OCI-M1 (cell line): ENCODE results near the gene FSTL5.

Experiments
- DNase-seq: peaks from one replicate; lab custom pipeline; 2025; lab: John Stamatoyannopoulos, UW

FSTL5 gene

DNA sequence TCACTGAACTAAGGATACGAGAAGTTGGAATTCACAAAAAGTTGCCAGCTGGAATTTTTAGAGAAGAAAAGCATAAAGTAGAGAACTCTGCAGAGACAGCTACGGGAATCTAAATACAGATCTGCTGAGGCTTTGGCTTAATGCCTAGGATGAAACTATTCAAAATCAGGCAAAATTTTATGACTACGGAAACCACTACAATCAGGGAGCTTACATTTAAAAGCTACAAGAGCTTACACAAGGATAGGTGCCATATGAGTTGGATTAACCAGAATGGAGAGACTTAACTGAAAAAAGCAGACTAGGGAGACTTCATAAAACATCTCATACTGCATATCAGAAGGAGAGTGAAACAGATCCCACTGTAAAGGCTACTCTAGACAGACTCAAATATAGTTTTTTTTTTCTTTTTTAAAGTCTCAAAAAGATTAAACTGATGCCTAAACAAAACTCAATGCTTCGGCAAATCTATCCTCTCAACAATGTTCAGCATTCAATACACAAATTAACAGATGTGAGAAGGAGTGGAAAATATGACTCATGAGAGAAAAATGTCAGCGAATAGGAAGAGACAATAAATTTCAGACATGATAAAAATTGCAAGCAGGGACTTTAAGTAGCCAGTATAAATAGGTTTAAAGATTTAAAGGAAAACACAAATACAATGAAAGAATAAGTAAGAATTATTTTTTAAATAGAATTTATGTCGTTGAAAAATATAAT is 586.1 kb downstream of the FSTL5 start:
- DNase-seq = peak; percentile 71

DNA sequence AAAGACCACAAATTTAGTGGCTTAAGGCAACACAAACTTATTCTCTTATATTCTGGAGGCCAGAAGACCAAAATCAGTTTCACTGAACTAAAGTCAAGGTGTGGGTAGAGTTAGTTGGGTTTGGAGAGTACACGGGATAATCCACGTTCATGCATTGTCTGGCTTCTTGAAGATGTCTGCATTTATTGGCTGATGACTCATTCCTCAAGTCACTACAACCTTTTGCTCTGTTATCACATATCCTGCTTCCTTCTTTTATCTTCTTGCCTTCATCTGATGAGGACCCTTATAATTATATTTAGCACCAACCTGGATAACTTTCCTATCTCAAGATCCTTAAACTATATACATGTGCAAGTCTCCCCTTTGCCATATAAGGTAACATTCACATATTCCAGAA is 590.0 kb downstream of the FSTL5 start:
- DNase-seq = no peak

DNA sequence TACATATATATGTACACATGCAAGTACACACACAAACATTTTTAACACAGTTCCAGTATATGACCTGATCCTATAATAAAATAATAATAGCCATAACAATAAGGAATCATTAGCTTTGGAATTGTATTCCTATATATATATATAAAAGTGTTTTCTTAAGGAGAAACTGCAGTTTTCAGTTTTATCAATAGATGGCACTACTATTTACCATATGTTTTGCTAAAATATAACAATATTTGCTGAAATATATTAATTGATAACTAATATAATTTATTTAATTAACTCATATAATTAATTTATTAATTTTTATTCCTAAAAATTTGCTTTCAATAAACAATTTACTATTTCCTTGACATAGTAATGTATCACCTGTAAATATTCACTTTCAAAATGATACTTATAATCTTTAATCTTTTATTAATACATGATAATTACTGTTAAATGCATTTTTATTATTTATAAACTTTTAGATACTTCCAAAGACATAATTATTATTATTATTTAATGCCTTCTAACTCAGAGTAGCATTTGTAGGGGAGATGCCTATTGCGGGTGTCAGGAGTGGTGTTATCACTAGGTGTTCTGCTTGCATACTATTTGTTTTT is 599.5 kb downstream of the FSTL5 start:
- peak; percentile 63 for DNase-seq

DNA sequence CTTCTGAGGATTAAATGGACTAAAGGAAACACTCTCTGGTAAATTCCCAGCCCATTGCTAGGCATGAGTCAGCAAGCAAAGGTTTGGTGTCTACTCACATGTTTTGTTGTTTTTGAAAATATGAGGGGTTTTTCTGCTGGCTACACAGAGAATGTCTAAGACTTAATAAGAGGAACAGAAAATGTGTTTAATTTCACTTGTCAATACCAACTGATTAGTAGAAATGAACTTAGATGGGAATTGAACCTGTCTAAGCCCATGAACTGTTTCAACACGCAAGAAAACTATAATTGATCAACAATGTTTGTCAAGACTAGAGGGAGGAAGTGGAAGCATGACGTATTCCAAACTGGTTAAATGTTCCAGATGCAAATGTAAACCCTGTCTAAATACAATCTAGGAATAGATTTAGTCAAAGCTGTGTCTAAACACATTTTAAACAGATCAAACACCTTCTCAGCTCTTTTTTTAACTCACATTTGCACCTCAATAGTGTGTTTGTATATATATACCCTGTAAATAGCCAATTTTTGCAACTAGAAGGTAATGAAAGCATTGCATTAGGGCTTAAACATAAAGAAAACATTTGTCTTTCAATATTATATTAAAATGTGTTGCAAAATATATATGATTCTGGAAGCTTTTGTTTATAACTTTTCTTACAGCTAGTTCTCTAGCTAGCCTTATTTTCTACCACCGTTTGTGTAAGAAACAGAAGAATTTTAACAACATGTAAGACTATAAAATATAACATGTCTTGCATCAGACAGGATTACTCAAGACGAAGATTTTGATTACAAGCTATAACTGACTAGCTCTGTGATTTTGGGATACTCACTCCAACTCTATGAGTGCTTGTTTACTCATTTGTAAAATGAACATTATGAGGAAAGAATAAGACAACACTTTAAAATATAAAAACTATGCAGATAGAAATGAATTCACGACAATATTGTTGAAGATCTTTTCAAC is 607.8 kb downstream of the FSTL5 start:
- DNase-seq = peak; percentile 59

DNA sequence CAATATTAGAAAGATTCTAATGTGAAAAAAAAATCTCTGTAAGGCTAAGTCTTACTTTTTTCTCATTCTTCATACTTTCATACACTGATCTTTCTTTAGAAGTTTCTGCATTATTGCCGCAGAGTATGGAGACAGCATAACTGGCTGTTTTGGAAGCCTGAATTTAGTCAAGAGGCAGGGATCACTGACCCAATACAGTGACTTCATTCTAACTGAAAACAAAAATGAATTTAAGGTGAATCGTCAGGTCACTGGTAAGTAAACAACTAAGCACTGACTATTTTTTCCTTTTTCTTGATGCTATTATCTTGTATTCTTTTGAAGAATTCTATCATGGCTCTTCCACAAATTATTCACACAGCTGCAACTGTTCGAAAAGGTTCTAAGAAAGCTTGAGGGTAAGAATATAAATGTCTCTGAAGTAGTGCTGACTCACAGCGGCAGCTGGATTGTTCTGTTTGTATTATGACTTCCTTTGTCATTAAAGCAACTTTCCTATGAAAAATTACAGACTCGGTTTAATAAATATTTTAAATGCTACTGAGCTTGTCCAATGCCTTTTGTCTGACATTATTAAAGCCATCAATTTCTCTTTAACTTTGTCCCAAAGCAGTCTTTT is 609.3 kb downstream of the FSTL5 start:
- DNase-seq = peak; percentile 49

DNA sequence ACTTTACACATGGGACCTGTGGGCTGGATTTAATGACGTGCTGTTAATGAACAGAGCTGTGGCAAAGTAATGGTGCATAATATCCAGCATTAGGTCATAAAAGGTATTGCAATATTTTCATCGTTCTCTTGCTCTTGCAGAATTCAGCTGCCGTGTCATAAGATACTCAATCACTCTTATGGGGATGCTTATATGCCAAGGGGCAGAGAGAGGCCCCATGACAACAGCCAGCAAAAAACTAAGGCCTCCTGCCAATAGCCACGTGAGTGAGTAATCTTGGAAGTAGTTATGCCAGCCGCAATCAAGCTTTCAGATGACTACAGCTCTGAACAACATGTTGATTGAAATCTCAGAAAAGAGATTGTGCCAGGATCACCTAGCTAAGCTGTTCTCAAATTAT is 616.9 kb downstream of the FSTL5 start:
- DNase-seq = no peak

DNA sequence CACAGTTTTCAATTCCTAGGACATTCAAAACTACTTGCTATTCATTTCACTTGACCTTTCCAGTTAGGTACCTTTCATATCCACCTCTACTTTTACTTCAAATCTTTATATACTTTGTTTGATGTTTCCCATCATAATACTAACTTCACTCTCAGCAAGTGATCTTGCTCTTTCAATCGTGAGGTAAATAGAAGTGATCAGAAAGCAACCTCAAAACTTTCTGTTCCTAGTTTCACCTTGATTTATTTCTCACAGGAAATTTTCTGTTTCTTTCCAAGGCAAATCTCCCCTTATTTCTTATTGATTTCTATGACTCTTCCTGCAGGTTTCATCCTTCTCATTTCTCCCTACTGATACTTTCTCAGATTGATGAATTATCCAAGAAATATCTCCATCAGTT is 623.5 kb downstream of the FSTL5 start:
- DNase-seq = no peak

DNA sequence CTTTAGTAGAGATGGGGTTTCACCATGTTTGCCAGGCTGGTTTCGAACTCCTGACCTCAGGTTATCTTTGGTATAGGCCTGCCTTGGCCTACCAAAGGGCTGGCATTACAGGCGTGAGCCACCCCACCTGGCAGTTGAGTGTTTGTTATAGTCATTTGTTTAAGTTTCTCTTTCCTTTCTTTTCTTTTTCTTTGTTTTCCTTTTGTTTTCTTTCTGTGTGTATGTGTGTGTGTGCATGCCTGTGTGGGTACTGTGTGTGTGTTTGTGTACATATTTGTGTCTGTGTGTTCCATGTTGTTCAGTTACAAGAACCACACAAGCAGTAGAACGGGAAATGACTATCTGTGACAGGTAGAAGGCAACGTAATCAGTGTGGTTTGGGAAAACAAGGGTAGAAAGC is 624.9 kb downstream of the FSTL5 start:
- DNase-seq = no peak

DNA sequence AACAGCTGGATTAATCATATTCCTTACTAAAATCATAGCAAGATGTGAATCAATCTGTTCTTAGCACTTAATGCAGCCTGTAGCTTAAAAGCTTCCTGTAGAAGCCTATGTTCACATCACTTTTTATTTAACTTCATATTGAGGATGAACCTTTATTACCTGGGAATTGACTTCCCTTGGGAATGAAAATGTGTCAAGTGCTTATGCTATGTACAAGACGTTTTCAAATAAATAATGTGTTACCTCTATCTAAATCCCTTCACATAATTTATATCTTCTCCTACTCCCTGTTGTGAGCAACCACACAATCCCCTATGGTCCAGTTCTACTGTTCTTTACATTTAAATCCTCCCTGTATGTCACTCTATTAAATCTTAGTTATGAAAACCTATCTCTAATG is 633.1 kb downstream of the FSTL5 start:
- no peak for DNase-seq

DNA sequence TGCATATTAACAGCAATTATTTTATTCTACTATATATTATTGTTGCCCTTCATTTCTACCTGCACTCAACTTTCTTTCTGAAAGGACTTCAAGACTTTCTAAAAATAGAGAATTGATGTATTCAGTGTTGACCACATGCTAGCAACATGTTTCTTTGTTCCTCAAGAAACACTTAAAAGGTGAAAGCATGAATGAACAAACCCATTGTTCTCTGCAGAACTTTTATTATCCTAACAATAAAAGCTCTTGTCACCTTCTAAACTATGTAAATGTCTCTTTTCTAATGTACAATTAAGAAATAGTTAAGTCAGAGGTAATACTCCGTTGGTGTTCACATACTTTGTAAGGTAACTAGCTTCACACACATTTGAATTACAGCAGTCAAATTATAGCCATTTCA is 638.7 kb downstream of the FSTL5 start:
- no peak for DNase-seq

DNA sequence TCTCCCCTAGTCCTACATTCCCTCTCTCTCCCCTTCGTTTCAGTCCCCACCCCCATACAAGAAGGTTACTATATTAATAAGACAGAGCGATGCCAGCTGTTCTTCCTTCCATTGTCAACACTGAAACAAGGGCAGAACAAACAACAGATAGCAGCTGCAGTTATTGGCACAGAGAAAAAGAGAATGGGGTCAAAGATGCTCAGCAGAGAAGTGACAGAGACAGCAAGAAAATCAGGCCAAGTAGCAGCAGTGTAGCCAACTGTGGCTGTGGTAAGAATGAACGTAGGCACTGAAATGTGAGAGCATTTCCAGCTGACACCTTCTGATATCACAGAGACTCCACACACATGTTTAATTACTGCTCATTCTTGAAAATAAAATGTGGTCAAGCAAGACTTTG is 641.8 kb downstream of the FSTL5 start:
- DNase-seq = peak; percentile 30

DNA sequence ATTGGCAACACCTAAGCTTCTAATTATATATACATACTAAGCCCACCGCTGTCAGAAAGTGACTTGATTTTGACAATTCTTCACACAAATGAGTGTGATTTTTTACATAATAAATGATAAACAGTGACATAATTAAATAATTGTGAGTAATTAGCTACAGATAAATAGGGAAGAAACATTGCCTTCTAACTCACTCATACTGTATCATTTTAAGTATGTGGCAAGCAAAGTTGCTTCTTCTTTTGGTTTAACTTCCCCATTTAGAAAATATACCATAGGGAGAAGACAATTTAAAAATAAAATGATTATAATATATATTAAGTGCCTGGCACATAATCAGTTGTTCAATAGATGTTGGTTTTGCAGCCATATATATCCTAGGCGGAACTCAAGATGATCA is 644.2 kb downstream of the FSTL5 start:
- DNase-seq = no peak

DNA sequence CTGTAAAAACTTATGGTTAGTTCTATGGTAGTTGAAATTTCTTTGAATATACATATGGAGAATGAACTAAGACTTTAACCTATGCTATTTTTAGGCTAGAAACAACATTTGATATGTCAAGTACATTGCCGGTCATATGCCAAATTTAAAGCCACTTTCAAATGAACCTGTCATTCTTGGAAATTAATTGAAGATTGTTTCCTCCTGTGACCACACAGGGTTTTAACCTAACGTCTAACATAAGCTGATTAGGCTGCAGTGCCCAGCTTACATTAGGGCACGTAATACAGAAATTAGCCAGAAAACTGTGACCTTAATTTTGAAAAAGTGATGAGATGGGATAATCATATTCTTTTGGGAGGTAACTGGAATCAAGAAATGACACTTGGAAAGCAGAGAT is 645.9 kb downstream of the FSTL5 start:
- peak; percentile 29 for DNase-seq

DNA sequence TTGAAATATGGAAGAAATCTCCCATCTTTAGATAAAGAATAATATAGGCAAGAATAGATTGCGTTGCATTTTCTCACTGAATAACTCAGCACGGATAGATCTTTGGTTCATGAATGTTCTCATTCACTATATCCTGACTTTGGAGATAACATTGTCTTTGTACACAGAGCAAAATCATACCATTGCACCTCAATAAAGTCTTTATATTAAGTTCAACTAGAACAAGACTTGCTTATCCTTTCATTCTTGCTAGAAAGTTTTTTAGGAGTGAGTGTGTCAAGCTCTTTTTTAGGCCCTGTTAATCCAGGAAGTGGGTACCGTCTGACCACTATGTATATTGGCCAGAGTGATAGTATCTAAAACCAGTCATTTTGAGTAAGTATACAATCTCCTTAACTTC is 658.7 kb downstream of the FSTL5 start:
- no peak for DNase-seq

DNA sequence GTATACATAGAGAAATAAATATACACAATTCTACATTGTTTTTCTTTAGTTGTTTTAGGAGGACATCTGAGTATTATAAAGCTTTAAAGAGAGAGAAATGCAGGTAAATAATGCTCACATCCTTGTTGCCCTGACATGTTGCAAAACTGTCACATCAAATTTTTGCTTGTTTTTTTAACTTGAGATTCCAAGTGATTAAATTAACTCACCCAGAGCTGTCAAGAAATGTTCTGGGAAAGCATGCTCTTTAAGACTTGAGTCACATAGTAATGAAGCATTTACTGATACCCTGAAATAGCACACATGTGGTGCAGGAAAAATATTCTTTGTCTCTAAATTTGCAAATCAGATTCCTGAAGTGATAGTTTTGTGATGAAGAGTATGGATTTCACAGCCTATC is 665.6 kb downstream of the FSTL5 start:
- DNase-seq = no peak

DNA sequence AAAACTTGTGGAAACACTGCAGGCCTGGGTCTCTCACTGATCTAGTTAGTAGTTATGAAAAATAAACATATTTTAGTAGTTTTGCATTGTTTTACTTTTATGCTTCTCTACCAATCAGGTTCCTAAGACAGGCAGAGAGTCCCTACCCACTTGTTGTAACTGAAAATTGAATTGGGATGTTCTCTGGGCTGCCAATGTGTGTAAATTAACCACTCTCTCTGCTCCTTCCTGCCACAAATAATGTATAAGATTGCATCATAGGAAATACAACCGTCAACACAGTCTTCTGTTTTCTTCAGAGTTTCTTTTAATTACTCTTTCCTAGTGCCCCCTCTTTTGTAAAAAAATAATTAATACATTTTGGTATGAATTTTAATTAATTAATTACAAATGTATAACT is 677.3 kb downstream of the FSTL5 start:
- peak; percentile 37 for DNase-seq

DNA sequence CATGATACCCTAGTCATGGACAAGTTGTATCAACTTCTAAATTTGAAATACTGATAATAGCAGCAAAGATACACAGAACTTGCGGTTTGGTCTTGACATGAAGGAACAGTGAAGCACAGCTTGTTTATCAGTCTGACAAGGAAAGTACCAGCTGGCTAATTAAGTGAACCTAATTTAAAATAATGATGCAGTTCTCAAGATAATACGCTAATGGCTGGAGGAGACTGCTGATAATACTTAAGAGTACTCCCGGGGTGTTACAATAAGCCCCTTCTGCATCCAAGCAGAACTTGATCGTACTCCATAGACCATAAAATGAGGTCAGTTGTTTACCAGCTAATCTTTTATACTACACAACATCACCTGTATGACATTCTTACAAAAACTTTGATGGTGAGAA is 697.5 kb downstream of the FSTL5 start:
- no peak for DNase-seq

DNA sequence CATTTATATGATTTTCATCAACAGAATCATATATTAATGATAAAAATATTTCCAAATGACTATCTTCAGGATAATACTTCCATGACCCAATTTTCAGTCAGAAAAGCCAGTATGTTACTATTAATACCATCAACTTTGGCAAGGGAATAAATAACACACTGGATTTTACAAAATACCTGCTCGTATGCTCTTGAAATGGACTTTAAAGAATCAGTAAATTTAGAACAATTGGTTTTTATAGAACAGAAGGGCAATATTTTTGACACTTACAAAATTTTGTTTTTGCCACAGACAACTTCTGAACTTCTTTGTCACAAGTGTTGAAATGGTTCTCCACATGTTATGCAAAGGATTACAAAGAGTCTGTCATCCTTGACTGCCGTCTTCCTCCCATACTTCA is 700.4 kb downstream of the FSTL5 start:
- DNase-seq = no peak

DNA sequence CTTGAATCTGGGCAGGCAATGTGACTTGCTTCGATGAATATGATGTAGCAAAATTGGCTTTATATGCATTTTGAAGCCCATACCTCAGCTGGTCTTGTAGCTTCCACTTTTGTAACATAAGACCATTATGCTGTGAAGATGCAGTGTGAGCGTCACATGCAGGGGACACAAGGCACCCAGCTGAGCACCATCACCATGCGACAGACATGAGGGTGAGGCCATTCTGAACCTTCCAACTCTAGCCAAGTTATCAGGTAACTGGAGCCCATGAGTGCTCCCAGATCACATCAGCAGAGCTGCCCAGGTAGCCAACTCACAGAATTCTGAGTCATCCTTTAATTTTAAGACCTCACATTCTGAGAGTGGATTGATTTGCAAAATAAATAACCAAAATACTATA is 705.9 kb downstream of the FSTL5 start:
- no peak for DNase-seq

DNA sequence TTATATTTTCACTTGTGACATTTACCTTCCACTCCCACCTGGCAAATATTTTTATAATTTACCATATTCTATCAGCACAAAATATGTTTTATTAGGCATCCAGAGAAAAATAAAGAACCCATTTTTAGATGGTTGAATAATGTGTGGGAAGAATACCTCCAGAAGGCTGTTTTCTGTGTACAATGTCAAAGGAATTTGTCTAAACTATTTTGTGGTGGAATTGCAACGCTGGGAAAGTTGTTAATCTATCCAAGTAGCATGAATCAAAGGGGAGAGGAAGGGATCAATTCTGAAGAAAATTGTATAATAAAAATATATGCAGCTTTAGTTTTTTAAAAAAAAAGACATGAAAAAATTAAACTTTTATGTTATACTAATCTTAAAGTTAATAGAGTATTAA is 706.5 kb downstream of the FSTL5 start:
- no peak for DNase-seq

DNA sequence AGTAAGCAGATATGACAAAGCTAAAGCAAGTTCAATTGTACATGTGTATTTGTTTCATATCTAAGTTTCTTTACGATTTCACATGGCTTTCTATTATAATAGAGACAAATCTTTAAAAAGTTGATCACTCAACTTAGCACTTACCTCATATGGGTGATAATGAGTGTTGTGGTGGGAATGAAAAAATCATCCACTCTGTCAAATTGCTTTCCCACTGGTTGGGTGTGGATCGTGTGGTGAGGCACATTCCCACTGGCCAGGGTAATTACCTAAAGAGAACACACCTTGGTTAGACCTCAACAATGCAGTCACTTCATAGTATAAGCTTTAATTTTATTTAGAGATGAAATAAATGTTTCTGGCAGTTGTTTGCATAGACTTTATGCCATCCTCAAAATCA is 708.9 kb downstream of the FSTL5 start:
- DNase-seq = no peak

DNA sequence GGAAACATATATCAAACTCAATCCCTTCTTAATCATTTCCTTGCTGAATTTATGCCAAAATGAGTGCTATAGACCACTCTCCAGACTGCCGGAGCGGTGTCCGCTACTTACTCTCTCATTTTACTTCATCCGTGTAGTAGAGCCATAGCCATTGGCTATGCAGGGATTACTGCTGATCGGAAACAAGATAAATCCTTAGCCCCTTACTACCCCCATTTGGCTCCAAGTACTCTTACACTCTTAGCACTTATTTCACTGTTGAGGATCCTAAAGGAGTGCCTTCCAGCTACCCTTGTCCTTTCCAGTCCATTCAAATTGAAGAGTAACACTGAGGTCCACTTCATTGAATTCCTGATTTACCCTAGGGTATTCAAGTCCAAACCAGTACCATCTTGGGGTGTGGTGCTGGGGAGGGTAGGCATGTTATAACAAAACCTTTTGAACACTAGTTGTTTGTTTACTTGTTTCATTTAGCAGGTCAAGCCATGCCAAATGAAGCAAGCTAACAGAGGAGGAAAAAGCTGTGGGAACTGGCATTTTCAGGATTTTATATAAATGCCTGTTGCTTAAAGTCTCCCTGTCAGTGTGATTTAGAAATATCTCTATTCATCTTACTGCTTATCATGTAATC is 715.1 kb downstream of the FSTL5 start:
- no peak for DNase-seq
